Esophagus muscularis mucosa (tissue), 4 donors: ENCODE results near the gene PLBD2. TPM values are rescaled to one million over a fixed set of nuclear protein-coding genes. Genes with fewer than 3 reads are reported as not detected.

ENCODE experiments used
- DNase-seq: peaks from one replicate; pipeline ENCODE4 v3.0.0-alpha.2; 2017; ENCODE audit errors: extremely low spot score
- H3K27ac ChIP-seq, 4 donors: fragments of 200-600 bp; sonication (generic); replicated peaks in 1 of 4; 1 replicate in 3 of 4; 2 replicates in 1 of 4; pipeline ENCODE4 v1.5.1; 2016 to 2019; ENCODE audit warnings: mild to moderate bottlenecking in 1 of 4
- H3K27me3 ChIP-seq, 4 donors: fragments of 200-600 bp; sonication (generic); one replicate each; pipeline versions ENCODE4 v1.5.1 to v1.6.0; 2016 to 2019
- H3K36me3 ChIP-seq, 4 donors: fragments of 200-600 bp; sonication (generic); one replicate each; pipeline ENCODE4 v1.5.1; 2016 to 2019
- H3K4me1 ChIP-seq, 4 donors: fragments of 200-600 bp; sonication (generic); one replicate each; pipeline ENCODE4 v1.5.1; 2016 to 2019
- H3K4me3 ChIP-seq, 4 donors: fragments of 200-600 bp; sonication (generic); 1 replicate in 2 of 4; 2 replicates in 2 of 4; pipeline ENCODE4 v1.5.1; 2016 to 2019; ENCODE audit warnings: mild to moderate bottlenecking in 4 of 4, moderate library complexity in 1 of 4
- H3K9me3 ChIP-seq, 4 donors: fragments of 200-600 bp; sonication (generic); 1 replicate in 3 of 4; 2 replicates in 1 of 4; pipeline ENCODE4 v1.5.1; 2016 to 2019
- EP300 ChIP-seq: sonication (generic); formaldehyde crosslinking; IDR thresholded peaks from one replicate; pipeline ENCODE4 v1.6.1; 2017; ENCODE audit warnings: antibody characterized with exemption
- POLR2A ChIP-seq: fragments of 450-650 bp; IDR thresholded peaks from one replicate; pipeline ENCODE4 v1.6.1; 2017; ENCODE audit warnings: antibody characterized with exemption, moderate library complexity, mild to moderate bottlenecking, low read depth
- POLR2AphosphoS5 ChIP-seq, 2 donors: sonication (generic); formaldehyde crosslinking; IDR thresholded peaks; one replicate each; pipeline ENCODE4 v1.6.1; 2017; ENCODE audit warnings: antibody characterized with exemption in 2 of 2
- WGBS: methylation state at CpG from one replicate; pipeline ENCODE4 v1.1.5; 2018; 5-methylcytosine and 5-hydroxymethylcytosine counted together
- intact Hi-C: fragments of 100-400 bp; cut with DNase I; formaldehyde crosslinking; loops from one replicate; pipeline ENCODE4 v1.15.1; 2023
- total RNA-seq, 4 donors: library from RNA; depleted of rRNA; stranded (reverse); fragments of >200 nt; gene quantifications; one replicate each; pipeline versions ENCODE4 v1.1.0 to v1.2.1, GENCODE V29; 2016
- TF ChIP-seq, protein P1 (sequence below), 3 experiments: fragments of 200-600 bp in 2 of 3; fragments of 450-650 bp in 1 of 3; sonication (generic) in 2 of 3; IDR thresholded peaks; one replicate each; pipeline ENCODE4 v1.5.1; 2017 to 2019; ENCODE audit warnings: antibody characterized with exemption in 3 of 3, mild to moderate bottlenecking in 2 of 3, moderate library complexity in 1 of 3

Gene PLBD2
- total RNA-seq, 4 donors from 2014 or later: 30.2 to 60.9 (median 33.1) TPM

DNA sequence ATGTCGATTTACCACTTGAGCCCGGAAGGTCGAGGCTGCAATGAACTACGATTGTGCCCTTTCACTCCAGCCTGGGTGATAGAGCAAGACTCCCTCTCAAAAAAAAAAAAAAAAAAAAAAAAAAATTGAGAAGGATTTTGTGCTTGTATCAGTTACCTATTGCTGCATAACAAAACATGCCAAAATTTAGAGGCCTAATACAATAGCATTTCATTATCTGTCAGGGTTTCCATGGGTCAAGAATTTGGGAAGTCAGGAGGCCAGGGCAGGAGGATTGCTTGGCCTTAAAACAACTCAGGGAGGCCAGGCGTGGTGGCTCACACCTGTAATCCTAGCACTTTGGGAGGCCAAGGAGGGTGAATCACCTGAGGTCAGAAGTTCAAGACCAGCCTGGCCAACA lies 18.8 kb upstream of the PLBD2 start:
- over 99% methylated on average over 5 of the region's 5 CpGs for WGBS
- intact Hi-C loops: no loop called here
- H3K4me3 ChIP-seq: no peak overlapping the region

DNA sequence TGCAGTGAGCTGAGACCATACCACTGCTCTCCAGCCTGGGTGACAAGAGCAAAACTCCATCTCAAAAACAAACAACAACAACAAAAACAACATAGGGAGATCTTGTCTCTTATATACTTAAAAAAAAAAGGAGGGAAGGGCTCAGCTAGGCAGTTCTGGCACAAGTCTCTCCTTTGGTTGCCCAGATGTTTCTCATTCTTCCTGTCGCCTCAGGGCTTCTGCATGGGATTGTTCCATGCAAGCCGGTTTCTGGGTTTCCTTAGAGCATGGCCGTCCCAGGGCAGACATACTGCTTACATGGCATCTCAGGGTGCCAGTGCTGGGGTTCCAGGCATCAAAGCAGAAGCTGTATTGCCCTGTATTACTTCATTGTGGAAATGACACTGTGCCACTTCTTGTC lies 18.3 kb upstream of the PLBD2 start:
- H3K4me3 ChIP-seq: no peak overlapping the region
- 79% methylated on average over 3 of the region's 3 CpGs for WGBS
- H3K9me3 ChIP-seq: no peaks in the 10 kb centered on the region
- no peak overlapping the region for H3K27ac ChIP-seq
- DNase-seq: no peak
- no peaks in the 10 kb centered on the region for H3K27me3 ChIP-seq
- intact Hi-C loops: no loop called here
- TF ChIP-seq, protein P1, sequence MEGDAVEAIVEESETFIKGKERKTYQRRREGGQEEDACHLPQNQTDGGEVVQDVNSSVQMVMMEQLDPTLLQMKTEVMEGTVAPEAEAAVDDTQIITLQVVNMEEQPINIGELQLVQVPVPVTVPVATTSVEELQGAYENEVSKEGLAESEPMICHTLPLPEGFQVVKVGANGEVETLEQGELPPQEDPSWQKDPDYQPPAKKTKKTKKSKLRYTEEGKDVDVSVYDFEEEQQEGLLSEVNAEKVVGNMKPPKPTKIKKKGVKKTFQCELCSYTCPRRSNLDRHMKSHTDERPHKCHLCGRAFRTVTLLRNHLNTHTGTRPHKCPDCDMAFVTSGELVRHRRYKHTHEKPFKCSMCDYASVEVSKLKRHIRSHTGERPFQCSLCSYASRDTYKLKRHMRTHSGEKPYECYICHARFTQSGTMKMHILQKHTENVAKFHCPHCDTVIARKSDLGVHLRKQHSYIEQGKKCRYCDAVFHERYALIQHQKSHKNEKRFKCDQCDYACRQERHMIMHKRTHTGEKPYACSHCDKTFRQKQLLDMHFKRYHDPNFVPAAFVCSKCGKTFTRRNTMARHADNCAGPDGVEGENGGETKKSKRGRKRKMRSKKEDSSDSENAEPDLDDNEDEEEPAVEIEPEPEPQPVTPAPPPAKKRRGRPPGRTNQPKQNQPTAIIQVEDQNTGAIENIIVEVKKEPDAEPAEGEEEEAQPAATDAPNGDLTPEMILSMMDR (IDR thresholded peaks at IDR 0.05): no peak
- TF ChIP-seq POLR2AphosphoS5 (IDR thresholded peaks at IDR 0.05): no peak
- no peak for TF ChIP-seq EP300
- TF ChIP-seq POLR2A: no peak
- H3K4me1 ChIP-seq: peaks cover 0 to 12% (median 8%) of the 10 kb centered on the region in 4 donors
- no peaks in the 10 kb centered on the region for H3K36me3 ChIP-seq

More for the DNA sequence above, 18.8 kb upstream of the PLBD2 start:
- no peaks in the 10 kb centered on the region for H3K9me3 ChIP-seq
- no peaks in the 10 kb centered on the region for H3K36me3 ChIP-seq
- H3K4me1 ChIP-seq: peaks cover 0 to 14% (median 10%) of the 10 kb centered on the region in 4 donors
- DNase-seq: no peak
- TF ChIP-seq, protein P1 (IDR thresholded peaks at IDR 0.05): no peak
- TF ChIP-seq POLR2A: no peak
- TF ChIP-seq EP300: no peak
- no peak for TF ChIP-seq POLR2AphosphoS5 (IDR thresholded peaks at IDR 0.05)
- no peaks in the 10 kb centered on the region for H3K27me3 ChIP-seq
- H3K27ac ChIP-seq: no peak overlapping the region

DNA sequence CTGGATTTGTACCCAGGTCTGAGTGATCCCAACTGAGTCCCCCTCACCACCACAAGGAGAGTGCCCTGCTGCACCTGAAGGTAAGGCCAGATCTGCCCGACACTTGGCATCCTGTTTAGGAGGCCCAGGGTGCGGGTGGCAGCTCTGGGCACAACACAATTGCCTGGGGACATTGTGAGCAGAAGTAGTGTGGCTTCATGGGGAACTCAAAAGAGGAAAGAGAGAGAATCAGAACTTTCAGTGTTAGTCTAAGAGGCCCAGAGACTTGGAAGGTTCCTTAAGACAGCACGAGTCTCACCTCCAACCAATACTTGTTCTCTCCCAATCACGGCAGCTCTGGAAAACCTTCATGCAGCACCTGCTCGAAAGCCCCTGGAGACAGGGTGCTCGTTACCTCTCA lies 16.9 kb upstream of the PLBD2 start:
- Histone ChIP-seq H3K4me3 (no peak overlapping the region), H3K9me3 (no peaks in the 10 kb centered on the region), H3K36me3 (no peaks in the 10 kb centered on the region), H3K27me3 (no peaks in the 10 kb centered on the region), H3K27ac (no peak overlapping the region), H3K4me1 (no peaks in the 10 kb centered on the region)
- TF ChIP-seq EP300: no peak
- TF ChIP-seq POLR2AphosphoS5 (IDR thresholded peaks at IDR 0.05): no peak
- TF ChIP-seq POLR2A: no peak
- TF ChIP-seq, protein P1 (IDR thresholded peaks at IDR 0.05): no peak
- intact Hi-C loops: no loop called here
- 81% methylated on average over 6 of the region's 6 CpGs for WGBS
- DNase-seq: no peak

DNA sequence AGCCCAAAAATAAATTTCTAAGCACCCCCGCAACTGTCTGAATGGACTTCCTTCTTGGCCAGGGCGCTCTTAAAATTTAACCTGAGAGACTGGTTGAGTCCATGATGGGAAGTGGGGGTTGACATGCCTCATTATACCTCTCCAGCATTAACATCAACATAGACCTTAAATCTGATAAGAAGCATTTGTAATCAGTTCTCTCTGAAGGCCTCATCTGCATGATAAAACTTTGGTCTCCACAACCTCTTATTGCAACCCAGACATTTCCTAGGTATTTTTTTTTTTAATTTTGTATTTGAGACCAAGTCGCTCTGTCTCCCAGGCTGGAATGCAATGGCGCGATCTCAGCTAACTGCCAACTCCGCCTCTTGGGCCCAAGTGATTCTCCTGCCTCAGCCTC lies 13.1 kb upstream of the PLBD2 start:
- no peaks in the 10 kb centered on the region for H3K36me3 ChIP-seq
- DNase-seq: no peak
- no peak overlapping the region for H3K27ac ChIP-seq
- H3K4me3 ChIP-seq: no peak overlapping the region
- 98% methylated on average over 6 of the region's 6 CpGs for WGBS
- no peaks in the 10 kb centered on the region for H3K9me3 ChIP-seq
- H3K4me1 ChIP-seq: no peaks in the 10 kb centered on the region
- TF ChIP-seq, protein P1 (IDR thresholded peaks at IDR 0.05): no peak
- TF ChIP-seq POLR2AphosphoS5 (IDR thresholded peaks at IDR 0.05): no peak
- no peak for TF ChIP-seq POLR2A
- TF ChIP-seq EP300: no peak
- H3K27me3 ChIP-seq: peaks cover 0 to 12% (median 0%) of the 10 kb centered on the region in 4 donors
- intact Hi-C loops: no loop called here

DNA sequence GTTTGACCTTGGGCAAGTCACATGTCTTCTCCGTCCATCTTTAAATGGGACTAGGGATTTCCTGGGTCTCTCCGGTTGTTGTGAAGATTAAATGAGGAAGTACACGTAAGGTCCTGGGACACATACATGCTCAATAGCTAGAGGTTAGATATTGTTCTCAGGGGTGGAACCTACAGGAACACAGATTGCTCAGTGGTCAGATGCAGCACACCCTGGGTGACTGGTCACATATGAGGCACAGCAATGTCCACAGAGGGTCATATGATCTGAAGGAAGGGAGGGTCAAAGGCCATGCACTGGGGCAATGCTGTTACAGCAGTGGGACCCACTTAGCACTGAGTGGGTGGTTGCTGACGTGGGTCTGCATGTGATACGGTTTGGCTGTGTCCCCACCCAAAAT lies 12.0 kb upstream of the PLBD2 start:
- Histone ChIP-seq H3K4me1 (no peaks in the 10 kb centered on the region), H3K36me3 (no peaks in the 10 kb centered on the region), H3K27ac (no peak overlapping the region), H3K27me3 (peaks cover 0 to 15% (median 0%) of the 10 kb centered on the region in 4 donors), H3K4me3 (no peak overlapping the region), H3K9me3 (no peaks in the 10 kb centered on the region)
- WGBS: 94% methylated on average over 4 of the region's 5 CpGs
- DNase-seq: no peak
- TF ChIP-seq POLR2A (no peak), EP300 (no peak), POLR2AphosphoS5 (IDR thresholded peaks at IDR 0.05) (no peak)
- TF ChIP-seq, protein P1 (IDR thresholded peaks at IDR 0.05): no peak
- intact Hi-C loops: no loop called here
